H1 (cell line): Measurements from ENCODE around the gene FDPS. TPM values are rescaled to one million over a fixed set of nuclear protein-coding genes. Genes with fewer than 3 reads are reported as not detected.

Experiments used
- CTCF ChIA-PET: fragments of 300-600 bp; sonication (Branson Sonifier 250); formaldehyde crosslinking; loops from one replicate; lab custom pipeline; 2021; ENCODE audit not compliant: partially characterized antibody; lab: Charles Lee
- POLR2A ChIA-PET: fragments of 300-600 bp; sonication (Branson Sonifier 250); formaldehyde crosslinking; loops from one replicate; lab custom pipeline; 2021; ENCODE audit warnings: inconsistent platforms; ENCODE audit not compliant: partially characterized antibody; lab: Charles Lee
- DNase-seq, 2 experiments: peaks; one replicate each; pipeline versions ENCODE4 v3.0.0 to v3.0.0-alpha.2; 2010 to 2022; ENCODE audit warnings: low spot score in 2 of 2, low read depth in 1 of 2, mixed read lengths in 1 of 2
- FAIRE-seq: peaks from 2 replicates; lab custom pipeline; 2011; peaks lifted over from hg19 to GRCh38; lab: Jason Lieb, UNC
- H2AFZ ChIP-seq: 2 replicates; pipeline ENCODE4 v1.8.1; 2012; ENCODE audit warnings: low read length, inconsistent platforms
- H2AK5ac ChIP-seq: 2 replicates; pipeline ENCODE4 v1.6.1; 2013; ENCODE audit warnings: low read depth, low read length
- H2BK120ac ChIP-seq: replicated peaks from 2 replicates; pipeline ENCODE3; 2013; ENCODE audit warnings: low read depth, low read length, inconsistent platforms
- H2BK12ac ChIP-seq: 2 replicates; pipeline ENCODE4 v1.6.1; 2013; ENCODE audit warnings: low read depth, low read length
- H2BK15ac ChIP-seq: 2 replicates; pipeline ENCODE4 v1.6.1; 2013; ENCODE audit warnings: low read length
- H2BK20ac ChIP-seq: 2 replicates; pipeline ENCODE4 v1.6.1; 2013; ENCODE audit warnings: low read length
- H2BK5ac ChIP-seq: 2 replicates; pipeline ENCODE4 v1.6.1; 2013; ENCODE audit warnings: low read depth, low read length
- H3K14ac ChIP-seq: 2 replicates; pipeline ENCODE4 v1.6.1; 2013; ENCODE audit warnings: inconsistent platforms; ENCODE audit not compliant: insufficient read length
- H3K18ac ChIP-seq: 2 replicates; pipeline ENCODE4 v1.6.1; 2013; ENCODE audit warnings: low read length; ENCODE audit errors: extremely low read depth
- H3K23ac ChIP-seq: 2 replicates; pipeline ENCODE4 v1.6.1; 2013; ENCODE audit warnings: inconsistent platforms; ENCODE audit not compliant: insufficient read length
- H3K23me2 ChIP-seq: 2 replicates; pipeline ENCODE4 v1.6.1; 2013; ENCODE audit warnings: low read depth, low read length
- H3K27ac ChIP-seq: 2 replicates; pipeline ENCODE4 v1.6.1; 2011; ENCODE audit warnings: low read depth, low read length, inconsistent platforms
- H3K27me3 ChIP-seq, 4 experiments: replicated peaks in 1 of 4; 1 replicate in 1 of 4; 2 replicates in 3 of 4; pipeline versions ENCODE4 v1.6.1 to v1.8.1; 2011 to 2013; ENCODE audit warnings: low read length in 3 of 4, mild to moderate bottlenecking in 3 of 4, inconsistent platforms in 2 of 4, mixed read lengths in 2 of 4, moderate library complexity in 1 of 4; ENCODE audit not compliant: control insufficient read depth in 3 of 4, insufficient read depth in 3 of 4; ENCODE audit errors: extremely low read depth in 1 of 4
- H3K36me3 ChIP-seq, 4 experiments: 2 replicates each; pipeline versions ENCODE4 v1.6.1 to v1.8.1; 2011 to 2013; ENCODE audit warnings: mild to moderate bottlenecking in 4 of 4, low read length in 3 of 4, moderate library complexity in 2 of 4, control low read depth in 1 of 4, inconsistent platforms in 1 of 4; ENCODE audit not compliant: insufficient read depth in 4 of 4, control insufficient read depth in 2 of 4
- H3K4ac ChIP-seq: replicated peaks from 2 replicates; pipeline ENCODE3; 2013; ENCODE audit warnings: low read length, low read depth, mixed read lengths, inconsistent platforms; ENCODE audit not compliant: insufficient read length
- H3K4me1 ChIP-seq, 4 experiments: replicated peaks in 1 of 4; 1 replicate in 1 of 4; 2 replicates in 3 of 4; pipeline versions ENCODE4 v1.6.1 to v1.8.1; 2011 to 2013; ENCODE audit warnings: low read length in 3 of 4, inconsistent platforms in 2 of 4, mixed read lengths in 1 of 4; ENCODE audit not compliant: insufficient read depth in 4 of 4, control insufficient read depth in 3 of 4
- H3K4me2 ChIP-seq, 2 experiments: 2 replicates each; pipeline versions ENCODE4 v1.6.1 to v1.8.1; 2011 to 2013; ENCODE audit warnings: low read depth in 2 of 2, low read length in 2 of 2, control low read depth in 1 of 2, inconsistent platforms in 1 of 2, mild to moderate bottlenecking in 1 of 2; ENCODE audit not compliant: insufficient read depth in 1 of 2
- H3K4me3 ChIP-seq, 4 experiments: fragments of 200-600, 300-600 bp in 1 of 4; sonication (generic), shearing (Covaris generic), sonication (Bioruptor Twin) in 1 of 4; 2 replicates each; pipeline versions ENCODE4 v1.5.1 to v1.8.1; 2011 to 2016; ENCODE audit warnings: low read length in 4 of 4, low read depth in 3 of 4, control low read depth in 2 of 4, inconsistent platforms in 2 of 4, mild to moderate bottlenecking in 2 of 4, mixed read lengths in 1 of 4, moderate library complexity in 1 of 4; ENCODE audit not compliant: insufficient read depth in 2 of 4; ENCODE audit errors: extremely low read depth in 1 of 4
- H3K56ac ChIP-seq: replicated peaks from 2 replicates; pipeline ENCODE3; 2013; ENCODE audit warnings: low read depth, mild to moderate bottlenecking, mixed read lengths, low read length, inconsistent platforms; ENCODE audit not compliant: insufficient read length
- H3K79me1 ChIP-seq: 2 replicates; pipeline ENCODE4 v1.6.1; 2013; ENCODE audit warnings: low read depth, low read length, control low read depth
- H3K79me2 ChIP-seq, 2 experiments: 2 replicates each; pipeline versions ENCODE4 v1.6.1 to v1.8.1; 2012 to 2013; ENCODE audit warnings: low read length in 2 of 2, mild to moderate bottlenecking in 2 of 2, inconsistent platforms in 1 of 2; ENCODE audit not compliant: insufficient read depth in 2 of 2, control insufficient read depth in 1 of 2
- H3K9ac ChIP-seq, 4 experiments: replicated peaks in 1 of 4; 1 replicate in 1 of 4; 2 replicates in 3 of 4; pipeline versions ENCODE4 v1.6.1 to v1.8.1; 2011 to 2013; ENCODE audit warnings: low read depth in 3 of 4, low read length in 3 of 4, control low read depth in 2 of 4, mild to moderate bottlenecking in 2 of 4, moderate library complexity in 2 of 4, inconsistent platforms in 1 of 4; ENCODE audit errors: extremely low read depth in 1 of 4
- H3K9me3 ChIP-seq, 2 experiments: 2 replicates each; pipeline versions ENCODE4 v1.6.1 to v1.8.1; 2012 to 2013; ENCODE audit warnings: mild to moderate bottlenecking in 2 of 2, moderate library complexity in 2 of 2, control low read depth in 1 of 2, inconsistent platforms in 1 of 2, low read depth in 1 of 2, low read length in 1 of 2, mixed read lengths in 1 of 2; ENCODE audit not compliant: insufficient read depth in 2 of 2
- H4K20me1 ChIP-seq, 2 experiments: replicated peaks in 1 of 2; 2 replicates each; pipeline versions ENCODE3 to v1.8.1; 2011 to 2013; ENCODE audit warnings: inconsistent platforms in 2 of 2, low read length in 2 of 2, mild to moderate bottlenecking in 1 of 2; ENCODE audit not compliant: insufficient read depth in 2 of 2, control insufficient read depth in 1 of 2
- H4K5ac ChIP-seq: 2 replicates; pipeline ENCODE4 v1.6.1; 2013; ENCODE audit warnings: low read length, low read depth, mixed read lengths, inconsistent platforms; ENCODE audit not compliant: insufficient read length
- H4K8ac ChIP-seq: 2 replicates; pipeline ENCODE4 v1.8.0; 2013; ENCODE audit warnings: mild to moderate bottlenecking, moderate library complexity, low read length, inconsistent platforms; ENCODE audit not compliant: insufficient read depth; ENCODE audit errors: extremely low read depth
- H4K91ac ChIP-seq: replicated peaks from 2 replicates; pipeline ENCODE3; 2013; ENCODE audit warnings: low read length, mixed read lengths, inconsistent platforms; ENCODE audit not compliant: insufficient read length
- CHD1 ChIP-seq: IDR thresholded peaks from 2 replicates; pipeline ENCODE4 v1.6.1; 2012; ENCODE audit warnings: low read depth, low read length, improper control_type of control experiment
- GTF2F1 ChIP-seq: IDR thresholded peaks from 2 replicates; pipeline ENCODE4 v1.6.1; 2012; ENCODE audit warnings: low read depth, low read length, improper control_type of control experiment, borderline replicate concordance
- HDAC2 ChIP-seq, 2 experiments: fragments of 300-600 bp in 1 of 2; sonication (generic) in 1 of 2; IDR thresholded peaks; 2 replicates each; pipeline ENCODE4 v1.6.1; 2011 to 2012; ENCODE audit warnings: low read depth in 2 of 2, low read length in 2 of 2, mild to moderate bottlenecking in 2 of 2, moderate library complexity in 2 of 2, borderline replicate concordance in 1 of 2, inconsistent platforms in 1 of 2
- HDAC6 ChIP-seq: IDR thresholded peaks from one replicate; pipeline ENCODE4 v1.7.1; 2012; ENCODE audit warnings: low read depth, mild to moderate bottlenecking, inconsistent platforms, low read length, moderate library complexity
- JUND ChIP-seq: IDR thresholded peaks from 2 replicates; pipeline ENCODE4 v1.6.1; 2011; ENCODE audit warnings: mild to moderate bottlenecking, improper control_type of control experiment, low read length
- MAX ChIP-seq: IDR thresholded peaks from 2 replicates; pipeline ENCODE4 v1.6.1; 2012; ENCODE audit warnings: inconsistent platforms
- POU5F1 ChIP-seq: IDR thresholded peaks from 2 replicates; pipeline ENCODE4 v1.6.1; 2011; ENCODE audit warnings: low read depth, mild to moderate bottlenecking, low read length, moderate library complexity
- RFX5 ChIP-seq: IDR thresholded peaks from 2 replicates; pipeline ENCODE4 v1.6.1; 2011; ENCODE audit warnings: low read depth, low read length, improper control_type of control experiment, borderline replicate concordance
- RXRA ChIP-seq: IDR thresholded peaks from 2 replicates; pipeline ENCODE4 v1.6.1; 2011; ENCODE audit warnings: low read depth, mild to moderate bottlenecking, low read length, moderate library complexity; ENCODE audit not compliant: insufficient read depth
- SIRT6 ChIP-seq: IDR thresholded peaks from one replicate; pipeline ENCODE4 v1.7.1; 2012; ENCODE audit warnings: low read length, inconsistent platforms
- SRF ChIP-seq: IDR thresholded peaks from 2 replicates; pipeline ENCODE4 v1.6.1; 2011; ENCODE audit warnings: mild to moderate bottlenecking, low read depth, low read length, moderate library complexity
- WGBS, 2 experiments: shearing (Covaris generic) in 1 of 2; methylation state at CpG; one replicate each; pipeline versions ENCODE4 v1.1.6 to v1.1.7; 2013 to 2015; ENCODE audit warnings: low lambda C conversion rate in 2 of 2, mixed read lengths in 2 of 2, inconsistent platforms in 1 of 2, low coverage in 1 of 2, missing lambda C conversion rate in 1 of 2; ENCODE audit not compliant: insufficient replicate concordance in 2 of 2, insufficient coverage in 1 of 2, insufficient read length in 1 of 2; ENCODE audit errors: extremely low coverage in 1 of 2, missing lambda C conversion rate in 1 of 2; 5-methylcytosine and 5-hydroxymethylcytosine counted together
- polyA plus RNA-seq, 7 experiments: library from polyadenylated mRNA; depleted of rRNA in 3 of 7; stranded (reverse) in 5 of 7; unstranded in 2 of 7; fragments of >200 nt in 5 of 7; fragments of 200-250 nt in 2 of 7; gene quantifications; 1 replicate in 5 of 7; 2 replicates in 1 of 7; 4 replicates in 1 of 7; pipeline versions ENCODE4 v1.2.1 to v1.2.3, GENCODE V29; 2011 to 2013; ENCODE audit warnings: missing spikeins in 2 of 7, mixed read lengths in 2 of 7
- total RNA-seq: library from RNA; stranded (reverse); fragmentation: NEBNext Ultra II Directional; extraction: Animal tissue kit (Norgen Biotek cat#: 25700); gene quantifications from 2 replicates; pipeline ENCODE4 v1.2.1, GENCODE V29; 2021

The FDPS gene
- total and polyA plus RNA-seq, 2 of the 8 experiments (the other 6 are each of a cell fraction or from before 2014, with no cell fraction given): 267 to 368 TPM

- no peak within 1 kb of the TSS for H2BK15ac ChIP-seq
- H4K5ac ChIP-seq: peak within 1 kb of the TSS; percentile 3
- peak within 1 kb of the TSS; percentile 83 for H2BK5ac ChIP-seq
- H3K4ac ChIP-seq: no peak within 1 kb of the TSS
- peak within 1 kb of the TSS; percentile 47; the same call in 1 of the 2 replicates for H4K8ac ChIP-seq
- H3K36me3 ChIP-seq: peaks cover 21 to 47% (median 42%) of the 10 kb centered on the region in 4 experiments
- H3K27me3 ChIP-seq: no peaks in the 10 kb centered on the region
- no peak within 1 kb of the TSS for H2BK20ac ChIP-seq
- DNase-seq: peak; percentile 90 to 95
- no peak within 1 kb of the TSS; the same call in 1 of the 2 replicates for H2AK5ac ChIP-seq
- POLR2A ChIA-PET: interaction anchor here (0.6 to 6.4 kb wide), 30 partner anchors 10 to 420 kb away, joined by 3 to 87 read pairs (median 4); partner anchors contain the start of genes CLK2, FDPS, HCN3 and PKLR
- peaks cover 5% of the 10 kb centered on the region for H3K23me2 ChIP-seq
- H3K79me2 ChIP-seq: peaks cover 0 to 14% of the 10 kb centered on the region in 2 experiments; a peak in 1 of 4 replicates
- peaks cover 6% of the 10 kb centered on the region for H3K79me1 ChIP-seq
- peak within 1 kb of the TSS; percentile 71 to 89 (median 76) for H3K4me3 ChIP-seq
- peak within 1 kb of the TSS; percentile 63; the same call in 1 of the 2 replicates for H3K18ac ChIP-seq
- H3K4me2 ChIP-seq: peak within 1 kb of the TSS; percentile 74 to 97
- H3K9me3 ChIP-seq: no peaks in the 10 kb centered on the region
- H3K14ac ChIP-seq: no peak within 1 kb of the TSS
- H3K56ac ChIP-seq: no peak within 1 kb of the TSS
- peak; percentile 55 for FAIRE-seq
- H2BK12ac ChIP-seq: no peak within 1 kb of the TSS
- WGBS, 2 experiments: 3% methylated on average over 45 of the region's 47 CpGs; no CpG with 5 or more reads in 1 of the 2 experiments
- H2AFZ ChIP-seq: peak within 1 kb of the TSS; percentile 23; the same call in 1 of the 2 replicates
- H3K4me1 ChIP-seq: peaks cover 0 to 8% (median 4%) of the 10 kb centered on the region in 4 experiments; a peak in 3 of 7 replicates
- CTCF ChIA-PET: interaction anchor here (0.6 to 4.0 kb wide), 9 partner anchors 11 to 85 kb away, joined by 3 to 63 read pairs (median 5); no protein-coding TSS in a partner anchor
- H3K27ac ChIP-seq: peak within 1 kb of the TSS; percentile 27; the same call in 1 of the 2 replicates
- peaks cover 0 to 1% of the 10 kb centered on the region in 2 experiments for H4K20me1 ChIP-seq
- H3K9ac ChIP-seq: peak within 1 kb of the TSS; percentile 61 to 70 (median 64)
- no peak within 1 kb of the TSS for H3K23ac ChIP-seq
- no peak within 1 kb of the TSS for H4K91ac ChIP-seq
- no peak within 1 kb of the TSS for H2BK120ac ChIP-seq
- TF ChIP-seq SIRT6 (no peak), GTF2F1 (no peak), HDAC6 (no peak), CHD1 (no peak), POU5F1 (no peak), RXRA (no peak), SRF (no peak), RFX5 (no peak), MAX (peak; percentile 91), HDAC2 (IDR thresholded peaks at IDR 0.05; ENCODE audit: borderline replicate concordance in 1 of 2, low read depth in 2 of 2, low read length in 2 of 2) (peak in 1 of 2 experiments; percentile 95; a peak in 2 of 4 replicates), JUND (no peak)
Observed at GRCh38 chr1:155261852-155262673, 46.6 kb upstream of the FDPS start, which contains the start of gene SCAMP3. Gene SCAMP3 (minus strand): TSS chr1:155262360. CDS start chr1:155262151, 209 bp downstream.
